GM18511 (cell line): ENCODE results near the gene MLLT3.
A peak's percentile ranks its signal among the peaks of the same experiment; 100 is the strongest.
"Not testable (repeated sequence)": the region's sequence is repeated elsewhere in the genome, so short reads cannot be mapped to it uniquely, and the experiment has no call there.

Experiments used
- ATAC-seq: cut with Tn5 transposase; IDR thresholded peaks from one replicate; pipeline ENCODE4 v1.9.1; 2021; ENCODE audit warnings: mild to moderate bottlenecking, moderate library complexity; ENCODE audit not compliant: unreplicated experiment

Gene MLLT3

GRCh38 chr9:20622330-20623020 is at the start of gene MLLT3:
TSS of gene MLLT3 (minus strand) at chr9:20622499.
- ATAC-seq: peak; percentile 81

GRCh38 chr9:20671635-20672034 is 49.3 kb upstream of the MLLT3 start:
- ATAC-seq: no peak

- no peak for ATAC-seq
Measured at GRCh38 chr9:20670395-20670794, 48.1 kb upstream of the MLLT3 start.

- no peak for ATAC-seq
Measured at GRCh38 chr9:20664501-20664900, 42.2 kb upstream of the MLLT3 start.

GRCh38 chr9:20663133-20663532 is 40.8 kb upstream of the MLLT3 start:
- ATAC-seq: no peak

GRCh38 chr9:20662156-20662555 is 39.9 kb upstream of the MLLT3 start:
- ATAC-seq: no peak

GRCh38 chr9:20659474-20659967 is 37.2 kb upstream of the MLLT3 start:
- ATAC-seq: no peak

- no peak for ATAC-seq
Measured at GRCh38 chr9:20658677-20659473, 36.6 kb upstream of the MLLT3 start.

GRCh38 chr9:20658246-20658667 is 36.0 kb upstream of the MLLT3 start:
- not testable (repeated sequence) for ATAC-seq

GRCh38 chr9:20651939-20652338 is 29.6 kb upstream of the MLLT3 start:
- ATAC-seq: no peak

GRCh38 chr9:20650750-20651299 is 28.5 kb upstream of the MLLT3 start:
- no peak for ATAC-seq

- ATAC-seq: no peak
Measured at GRCh38 chr9:20650313-20650712, 28.0 kb upstream of the MLLT3 start.

GRCh38 chr9:20649381-20649780 is 27.1 kb upstream of the MLLT3 start:
- no peak for ATAC-seq

- no peak for ATAC-seq
Measured at GRCh38 chr9:20646656-20647055, 24.4 kb upstream of the MLLT3 start.

GRCh38 chr9:20643660-20644059 is 21.4 kb upstream of the MLLT3 start:
- no peak for ATAC-seq

- no peak for ATAC-seq
Measured at GRCh38 chr9:20642045-20642444, 19.7 kb upstream of the MLLT3 start.

- peak; percentile 92 for ATAC-seq
Measured at GRCh38 chr9:20640331-20641187, 18.3 kb upstream of the MLLT3 start.

- no peak for ATAC-seq
Measured at GRCh38 chr9:20636888-20637440, 14.7 kb upstream of the MLLT3 start.

- ATAC-seq: no peak
Measured at GRCh38 chr9:20634895-20635294, 12.6 kb upstream of the MLLT3 start.

- no peak for ATAC-seq
Measured at GRCh38 chr9:20632705-20633104, 10.4 kb upstream of the MLLT3 start.
